Raji (cell line): Measurements from ENCODE around the gene SYMPK.

ENCODE experiments used
- POLR2A ChIP-seq: IDR thresholded peaks from 2 replicates; pipeline ENCODE4 v1.6.1; 2011; ENCODE audit warnings: low read depth, low read length, control low read depth; ENCODE audit not compliant: insufficient read depth

SYMPK gene

DNA sequence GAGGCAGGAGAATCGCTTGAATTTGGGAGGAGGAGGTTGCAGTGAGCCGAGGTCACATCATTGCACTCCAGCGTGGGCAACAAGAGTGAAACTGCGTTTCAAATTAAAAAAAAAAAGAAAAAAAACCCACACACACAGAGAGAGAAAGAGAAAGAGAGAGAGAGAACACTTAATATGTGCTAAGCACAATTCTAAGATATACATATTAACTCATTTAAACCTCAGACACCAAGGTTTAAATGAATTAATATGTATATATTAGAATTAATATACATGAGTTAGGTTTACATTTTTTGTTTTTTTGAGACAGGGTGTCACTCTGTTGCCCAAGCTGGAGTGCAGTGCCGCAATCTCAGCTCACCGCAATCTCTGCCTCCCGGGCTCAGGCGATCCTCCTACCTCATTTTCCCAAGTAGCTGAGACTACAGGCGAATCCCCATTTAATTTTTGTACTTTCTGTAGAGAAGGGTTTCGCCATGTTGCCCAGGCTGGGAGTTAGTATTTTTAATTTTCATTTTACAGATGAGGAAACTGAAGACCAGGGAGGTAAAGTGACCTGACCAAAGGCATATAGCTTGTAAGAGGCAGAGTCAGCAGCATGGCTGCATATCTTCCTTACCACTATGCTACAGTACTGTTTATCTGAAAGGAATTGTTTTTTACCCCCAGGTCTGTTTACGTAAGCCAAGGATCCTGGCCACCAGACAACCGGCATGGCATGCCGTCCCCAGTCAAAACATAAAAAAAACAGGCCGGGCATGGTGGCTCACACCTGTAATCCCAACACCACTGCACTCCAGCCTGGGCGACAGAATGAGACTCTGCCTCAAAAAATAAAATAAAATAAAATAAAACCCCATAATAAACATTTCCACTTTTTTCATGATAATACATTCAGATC, 2.3 kb downstream of the SYMPK start:
- TF ChIP-seq POLR2A: no peak

DNA sequence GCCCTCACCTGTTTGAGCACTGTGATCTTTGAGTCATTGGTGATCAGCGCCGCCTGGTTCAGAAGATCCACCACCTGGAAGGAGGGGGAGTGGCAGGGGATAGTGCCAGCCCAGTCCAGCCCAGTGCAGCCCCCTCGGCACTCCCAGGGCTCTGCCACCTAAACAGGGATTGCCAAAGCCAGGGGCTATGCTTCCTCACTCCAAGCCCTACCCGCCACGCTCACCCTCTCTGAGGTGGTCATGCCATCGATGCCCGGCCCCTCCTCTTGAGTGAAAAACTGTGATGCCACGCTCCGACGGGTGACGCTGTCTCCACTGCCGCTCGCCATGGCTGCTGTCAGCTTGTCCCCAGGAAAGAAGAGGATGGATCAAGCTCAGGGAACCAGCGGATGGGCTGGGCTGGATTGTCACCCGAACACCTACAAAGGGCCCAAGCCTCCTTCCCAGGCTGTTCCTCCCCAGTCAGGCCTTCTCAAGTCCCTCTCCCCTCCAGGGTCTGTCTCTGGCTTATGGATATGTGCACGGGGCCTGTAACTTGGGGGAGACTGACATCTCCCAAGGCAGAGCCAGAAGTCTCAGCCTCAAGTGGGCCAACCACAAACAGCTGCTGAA, 8.7 kb downstream of the SYMPK start:
- no peak for TF ChIP-seq POLR2A

DNA sequence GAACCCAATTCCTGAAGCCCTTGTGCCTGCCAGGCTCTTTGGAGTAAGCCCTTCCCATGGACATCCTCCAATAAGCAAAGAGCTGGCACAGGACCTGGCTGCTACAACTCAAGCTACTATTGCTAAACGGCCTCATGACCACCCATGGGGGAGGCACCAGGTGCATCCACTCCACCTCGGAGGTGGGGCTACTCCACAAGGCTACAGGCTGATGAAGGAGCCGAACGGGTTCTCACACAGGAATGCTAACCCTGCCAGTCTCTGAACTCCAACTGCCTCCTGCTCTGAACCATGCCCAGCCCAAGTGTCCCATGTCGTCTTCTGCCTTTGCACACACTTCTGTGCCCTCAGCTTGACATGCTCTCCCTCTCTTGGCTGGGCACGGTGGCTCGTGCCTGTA, 10.0 kb downstream of the SYMPK start:
- TF ChIP-seq POLR2A: no peak

DNA sequence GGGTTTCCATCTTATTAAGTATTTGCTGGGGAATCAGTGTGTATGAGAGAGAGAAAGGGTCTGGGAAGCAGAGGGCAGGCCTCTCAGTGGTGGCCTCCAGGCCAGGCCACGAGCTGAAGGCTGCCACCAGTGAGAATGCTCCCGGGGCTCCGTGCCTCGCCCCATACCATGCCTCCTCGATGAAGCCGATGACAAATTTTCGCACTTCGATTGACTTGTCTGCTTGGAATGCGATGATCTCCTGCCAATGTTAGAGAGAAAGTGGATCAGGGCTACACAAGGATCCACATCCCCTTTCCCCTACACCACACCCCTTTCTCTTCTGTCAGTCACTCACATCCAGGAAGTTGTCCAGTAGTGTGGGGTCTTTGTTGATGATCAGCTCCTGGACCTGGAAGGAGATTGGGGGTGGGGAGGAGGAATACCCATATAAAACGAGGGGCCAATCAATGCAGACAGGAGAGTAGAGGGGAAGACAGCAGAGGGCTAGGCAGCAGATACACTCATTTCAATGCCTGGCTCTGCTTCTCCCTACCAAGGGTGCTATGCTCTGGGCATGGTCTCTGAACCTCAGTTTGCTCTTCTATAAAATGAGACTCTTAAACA, 10.7 kb downstream of the SYMPK start:
- no peak for TF ChIP-seq POLR2A

DNA sequence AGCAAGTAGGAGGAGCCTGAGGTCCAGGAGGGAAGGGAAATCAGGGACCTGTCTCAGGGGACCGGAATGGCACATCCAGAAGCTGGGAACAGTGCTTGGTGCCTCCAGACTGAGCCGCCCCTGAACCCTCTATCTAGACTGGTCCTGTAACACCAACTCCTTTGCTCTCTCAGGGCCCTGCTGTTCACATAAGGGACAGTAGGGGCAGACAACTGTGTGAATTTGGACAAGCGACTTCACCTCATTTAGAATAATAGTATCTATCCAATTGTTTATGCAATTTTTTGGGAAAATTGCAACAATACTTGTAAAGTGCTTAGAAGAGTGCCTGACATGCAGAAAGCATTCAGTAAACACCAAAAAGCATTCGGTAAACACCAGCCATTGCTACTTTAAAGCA, 14.0 kb downstream of the SYMPK start:
- TF ChIP-seq POLR2A: no peak

- TF ChIP-seq POLR2A: no peak
Measured at GRCh38 chr19:45847663-45848062, 15.3 kb downstream of the SYMPK start.

GRCh38 chr19:45842198-45842597, 20.7 kb downstream of the SYMPK start:
- TF ChIP-seq POLR2A: no peak

DNA sequence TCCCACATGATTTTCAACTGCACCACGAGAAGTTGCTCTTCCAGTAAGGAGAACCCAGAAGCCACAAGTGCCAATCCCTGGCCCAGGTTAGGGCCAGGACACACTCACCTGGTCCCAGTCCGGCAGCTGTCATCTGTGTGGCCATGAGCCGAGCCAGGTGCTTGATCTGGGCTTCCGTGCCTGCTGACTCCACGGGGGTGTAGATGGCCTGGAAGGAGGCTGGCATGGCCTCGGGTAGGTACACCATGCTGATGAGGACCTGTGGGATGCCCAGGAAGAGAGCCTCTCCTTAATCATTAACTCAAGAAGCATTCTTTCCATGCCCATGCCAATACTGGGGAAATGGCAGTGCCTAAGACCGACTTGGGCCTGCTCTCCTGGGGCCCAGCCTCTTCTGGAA, 28.0 kb downstream of the SYMPK start:
- TF ChIP-seq POLR2A: no peak

GRCh38 chr19:45828945-45829344, 34.0 kb downstream of the SYMPK start:
- TF ChIP-seq POLR2A: no peak

DNA sequence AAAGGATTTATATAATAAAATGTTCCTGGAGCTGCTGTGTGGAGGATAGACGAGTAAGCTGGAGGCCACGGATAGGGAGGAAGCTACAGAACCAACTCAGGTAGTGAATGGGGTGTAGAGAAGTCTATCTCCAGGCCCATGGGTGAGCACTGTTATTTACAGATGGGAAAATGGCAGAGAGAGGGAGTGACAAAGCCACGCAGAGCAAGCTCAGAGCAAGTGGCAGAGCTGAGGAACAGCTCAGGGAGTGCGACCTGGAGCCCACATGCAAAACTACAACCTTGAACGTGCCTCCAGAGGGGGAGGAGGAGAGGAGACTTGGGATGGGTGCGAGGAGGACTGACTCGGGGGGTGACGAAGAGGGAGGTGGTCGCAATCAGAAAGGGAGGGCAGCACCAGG, 34.4 kb downstream of the SYMPK start:
- TF ChIP-seq POLR2A: no peak

DNA sequence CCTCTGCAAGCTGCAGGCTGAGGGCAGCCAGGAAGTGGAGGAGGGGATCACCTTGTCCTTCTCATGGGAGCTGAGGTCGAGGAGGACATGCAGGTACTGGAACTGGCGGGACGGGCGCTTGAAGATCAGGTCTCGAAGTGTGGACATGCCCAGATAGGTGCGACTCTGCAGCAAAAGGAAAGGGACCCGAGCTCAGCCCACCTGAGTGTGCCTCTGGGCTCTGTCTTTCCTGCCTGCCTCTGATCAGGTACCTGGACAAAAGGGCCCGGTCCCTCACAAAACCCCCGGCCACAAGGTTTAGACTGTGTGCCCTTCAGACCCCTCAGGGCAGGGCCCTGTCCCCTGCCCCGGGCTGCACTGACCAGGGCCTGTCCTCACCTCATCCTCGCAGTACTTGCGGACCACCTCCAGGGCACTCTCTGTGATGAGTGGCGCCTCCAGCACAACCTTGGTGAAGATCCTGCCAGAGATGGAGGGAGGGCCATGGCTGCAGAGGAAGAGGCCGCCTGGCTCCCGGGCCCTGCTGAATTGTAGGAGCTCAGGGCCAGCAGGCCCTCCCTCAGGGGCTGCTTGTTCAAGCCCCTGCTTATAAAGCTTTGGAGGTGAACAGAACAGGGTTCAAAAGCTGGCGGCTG, 35.4 kb downstream of the SYMPK start:
- no peak for TF ChIP-seq POLR2A

- no peak for TF ChIP-seq POLR2A
Measured at GRCh38 chr19:45826934-45827333, 36.0 kb downstream of the SYMPK start.

DNA sequence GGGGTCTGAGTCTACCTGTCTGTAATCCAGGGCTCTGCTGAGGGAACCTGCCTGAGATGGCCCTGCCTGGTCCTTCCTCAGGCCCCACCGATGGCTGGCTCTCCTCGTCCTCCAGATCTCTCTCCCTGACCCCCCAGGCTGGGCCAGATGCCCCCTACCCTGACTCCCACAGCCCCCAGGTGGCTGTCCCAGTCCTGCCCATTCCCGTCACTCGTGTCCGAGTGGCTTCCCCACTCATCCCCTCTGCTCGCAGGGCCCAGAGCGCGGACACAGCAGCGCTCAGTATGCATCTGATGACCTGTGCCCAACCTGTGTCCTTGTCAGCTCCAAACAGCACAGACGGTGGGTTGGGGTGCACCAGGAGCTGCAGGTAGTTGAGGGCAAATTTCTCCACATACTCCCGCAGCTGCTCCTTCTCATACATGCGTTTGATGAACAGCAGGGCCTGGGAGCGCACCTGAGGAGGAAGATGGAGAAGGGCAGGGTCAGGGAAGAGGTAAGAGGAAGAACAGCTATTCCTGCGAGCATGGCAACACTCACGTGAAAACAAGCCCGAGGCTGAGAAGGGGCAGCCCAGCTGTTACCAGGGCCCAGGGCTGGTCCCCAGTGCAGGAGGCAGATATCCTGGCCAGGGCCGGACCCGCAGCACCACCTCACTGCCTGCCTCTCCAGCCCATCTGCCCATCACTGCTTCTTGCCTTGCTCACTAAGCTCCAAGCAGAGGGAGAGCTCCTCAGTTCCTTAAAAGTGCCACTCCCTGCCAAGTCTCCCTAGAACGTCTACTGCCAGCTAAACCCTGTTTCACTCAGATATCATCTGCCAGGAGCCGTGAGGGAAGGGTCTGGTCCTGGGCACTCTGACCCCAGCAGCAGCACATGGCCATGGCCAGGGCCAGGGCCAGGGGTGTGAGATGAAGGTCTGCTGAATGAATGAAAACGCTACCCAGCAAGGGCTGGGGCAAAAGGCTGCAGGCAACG, 36.7 kb downstream of the SYMPK start:
- TF ChIP-seq POLR2A: no peak

- TF ChIP-seq POLR2A: no peak
Measured at GRCh38 chr19:45825263-45825605, 37.7 kb downstream of the SYMPK start.
